NOMO-1 treated with dmso at 0.1 percent for 144 hours (cell line): Measurements from ENCODE around the gene FGF23.
A peak's percentile ranks its signal among the peaks of the same experiment; 100 is the strongest.

Experiments
- DNase-seq: peaks from one replicate; lab custom pipeline; 2025; ENCODE audit not compliant: unreplicated experiment; lab: John Stamatoyannopoulos, UW

FGF23 gene

DNA sequence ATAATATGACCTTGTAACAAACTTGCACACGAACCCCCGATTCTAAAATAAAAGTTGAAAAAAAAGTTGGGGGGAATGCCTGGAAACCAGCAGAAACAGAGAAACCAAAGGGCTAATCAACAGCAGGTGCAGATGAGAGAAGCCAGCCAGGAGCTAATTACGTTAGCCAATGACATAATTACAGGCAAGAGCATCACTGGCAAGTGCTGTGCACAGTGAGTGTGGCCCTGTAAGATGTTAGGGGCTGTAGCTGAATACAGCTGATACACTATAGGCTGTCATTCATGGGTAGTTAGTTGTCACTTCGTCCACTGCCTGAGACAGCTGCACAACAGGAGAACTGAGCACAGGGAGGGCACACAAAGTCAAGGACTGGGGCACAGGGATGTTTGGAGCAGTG lies 7.3 kb upstream of the FGF23 start:
- DNase-seq, result no peak

DNA sequence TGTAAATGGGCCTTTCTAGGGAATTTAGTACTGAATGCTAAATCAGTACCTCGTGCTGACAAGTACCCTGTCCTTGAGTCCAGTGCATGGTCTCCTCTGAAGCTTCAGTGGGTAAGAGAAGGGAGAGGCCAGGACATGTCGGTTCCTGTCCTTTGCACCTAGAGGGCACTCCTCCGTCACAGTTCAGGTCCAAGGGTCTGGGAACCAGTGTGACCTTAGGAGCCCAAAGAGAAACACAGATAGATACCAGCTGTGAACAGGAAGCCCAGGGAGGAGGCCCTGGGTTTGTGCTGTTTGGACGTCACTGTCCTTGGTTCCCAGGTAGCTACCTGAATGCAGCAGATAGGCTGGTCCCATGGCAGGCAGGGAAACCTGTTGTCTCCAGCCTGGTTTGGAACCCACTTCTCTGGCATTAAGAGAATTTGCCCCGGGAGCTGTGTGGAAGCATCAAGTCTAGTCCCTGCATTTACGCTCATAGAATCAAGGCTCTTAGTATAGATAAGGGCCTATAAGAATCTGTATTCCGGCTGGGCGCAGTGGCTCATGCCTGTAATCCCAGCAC lies 3.9 kb upstream of the FGF23 start:
- DNase-seq, result no peak

DNA sequence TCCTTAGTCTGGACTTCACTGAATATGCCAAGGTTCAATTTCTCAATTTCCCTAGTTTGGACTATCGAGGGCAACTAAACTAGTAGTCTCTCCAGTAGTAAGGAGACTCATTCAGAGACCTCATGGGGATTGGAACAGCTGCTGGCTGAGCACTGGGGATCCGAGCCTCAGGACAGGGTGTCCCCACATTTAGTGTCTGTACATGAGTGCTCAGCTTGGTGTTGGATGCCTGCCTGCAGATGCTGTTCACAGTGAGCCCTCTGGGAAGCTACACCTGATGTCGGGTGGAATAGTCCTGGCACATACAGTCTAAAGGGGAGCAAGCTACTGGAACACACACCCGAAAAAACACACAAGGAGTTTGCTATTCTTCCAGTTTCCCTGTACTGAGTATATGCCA lies 820 bp upstream of the FGF23 start:
- DNase-seq, result no peak

DNA sequence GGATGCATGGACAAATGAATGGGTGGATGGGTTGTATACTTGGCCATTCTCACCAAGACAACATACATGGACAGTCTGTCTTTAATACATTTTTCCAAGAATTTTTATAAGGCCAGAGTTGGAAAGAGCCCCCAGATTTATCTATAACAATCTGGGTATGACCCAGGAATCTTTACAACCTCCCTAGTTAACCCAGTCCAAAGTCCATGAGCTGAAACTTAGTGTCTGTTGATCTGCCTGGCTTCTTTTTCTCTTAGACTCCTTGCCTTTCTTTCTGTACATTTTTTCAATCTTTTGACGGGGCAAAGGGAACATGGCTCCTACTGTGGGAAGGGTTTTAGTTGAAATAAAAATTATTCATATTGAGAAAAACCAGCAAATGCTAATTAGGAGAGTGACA lies 740 bp downstream of the FGF23 start:
- DNase-seq, result no peak

DNA sequence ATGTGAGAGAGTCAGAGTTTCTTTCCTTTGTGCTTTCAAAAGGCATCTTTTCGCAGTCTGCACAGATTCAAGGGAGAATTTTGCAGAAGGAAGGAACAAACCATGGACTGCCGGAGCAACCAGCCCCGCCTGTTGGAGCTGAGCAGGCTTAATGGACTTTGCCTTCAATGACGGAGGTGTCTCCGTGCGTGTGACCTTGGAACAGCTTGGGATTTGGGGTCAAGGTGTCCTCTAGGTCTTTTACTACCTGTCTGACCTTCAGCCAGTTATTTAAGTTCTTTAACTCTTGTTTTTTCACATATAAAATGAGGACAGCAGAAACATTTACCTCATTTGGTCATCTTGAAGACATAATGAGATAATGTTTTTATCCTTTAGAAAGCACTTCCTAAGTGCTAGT lies 4.1 kb downstream of the FGF23 start:
- no peak for DNase-seq

DNA sequence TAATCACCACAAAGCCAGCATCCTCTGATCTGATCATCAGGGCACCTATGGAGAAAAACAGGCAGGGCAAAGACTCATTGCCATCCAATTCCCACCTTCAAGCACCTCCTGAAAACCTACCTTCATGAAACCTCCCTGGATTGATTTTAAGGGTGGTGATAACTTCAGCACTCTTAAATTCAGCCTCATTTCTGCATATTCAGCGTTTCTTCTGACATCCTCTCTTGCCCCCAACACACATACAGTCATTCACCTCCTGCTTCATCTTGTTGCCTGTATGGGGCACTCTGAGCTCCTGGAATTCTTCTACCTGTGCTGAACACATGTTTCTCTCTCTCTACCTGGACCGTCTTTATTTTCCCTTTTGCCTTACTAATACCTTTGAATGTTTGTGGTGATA lies 6.9 kb downstream of the FGF23 start:
- no peak for DNase-seq

DNA sequence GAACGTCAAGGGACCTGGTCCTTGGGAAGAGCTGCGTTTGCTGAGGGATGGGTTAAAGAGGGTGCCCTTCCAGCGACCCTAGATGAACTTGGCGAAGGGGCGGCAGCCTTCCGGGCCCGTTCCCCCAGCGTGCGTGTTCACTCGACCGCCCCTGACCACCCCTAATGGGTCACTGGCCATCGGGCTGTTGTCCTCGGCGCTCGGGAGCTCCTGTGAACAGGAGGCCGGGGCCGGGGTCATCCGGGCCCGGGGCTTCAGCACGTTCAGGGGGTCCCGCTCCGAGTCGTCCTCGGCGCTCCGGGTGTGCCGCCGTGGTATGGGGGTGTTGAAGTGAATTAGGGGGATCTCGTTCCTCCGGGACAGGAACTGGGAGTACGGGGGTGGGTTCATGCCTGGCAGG lies 9.2 kb downstream of the FGF23 start:
- DNase-seq, result no peak

DNA sequence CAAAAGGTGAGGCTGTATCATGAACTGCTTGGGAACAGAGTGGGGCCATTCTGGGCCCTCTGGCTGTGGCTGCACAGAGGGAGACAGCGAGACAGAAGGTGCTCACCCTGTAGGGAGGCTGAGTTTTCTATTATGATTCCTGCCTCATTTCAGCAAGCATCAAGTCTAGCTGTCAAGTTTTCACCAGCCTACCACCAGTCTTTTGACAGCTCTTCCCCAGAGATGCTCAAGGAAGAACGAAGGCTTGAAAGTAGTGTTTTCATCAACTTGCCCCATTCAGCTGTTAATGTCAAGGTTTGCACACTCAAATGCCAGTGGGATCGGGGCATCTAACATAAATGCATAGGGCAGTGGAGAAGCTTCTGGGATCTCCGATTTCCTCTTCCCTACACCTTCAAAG lies 10.0 kb downstream of the FGF23 start:
- no peak for DNase-seq

DNA sequence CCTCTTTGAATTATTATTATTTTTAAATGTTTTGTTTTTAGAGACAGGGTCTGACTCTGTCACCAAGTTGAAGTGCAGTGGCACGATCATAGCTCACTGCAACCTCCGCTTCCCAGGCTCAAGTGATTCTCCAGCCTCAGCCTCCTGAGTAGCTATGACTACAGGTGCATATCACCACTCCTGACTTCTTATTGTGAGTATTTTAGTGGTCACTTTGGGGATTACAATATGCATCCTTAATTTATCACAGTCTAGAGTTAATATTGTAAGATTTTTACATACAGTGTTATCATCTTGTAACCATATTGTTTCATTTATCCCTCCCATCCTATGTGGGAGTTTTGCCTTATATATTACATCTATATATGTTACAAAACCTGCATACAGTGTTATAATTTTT lies 13.4 kb downstream of the FGF23 start:
- no peak for DNase-seq

DNA sequence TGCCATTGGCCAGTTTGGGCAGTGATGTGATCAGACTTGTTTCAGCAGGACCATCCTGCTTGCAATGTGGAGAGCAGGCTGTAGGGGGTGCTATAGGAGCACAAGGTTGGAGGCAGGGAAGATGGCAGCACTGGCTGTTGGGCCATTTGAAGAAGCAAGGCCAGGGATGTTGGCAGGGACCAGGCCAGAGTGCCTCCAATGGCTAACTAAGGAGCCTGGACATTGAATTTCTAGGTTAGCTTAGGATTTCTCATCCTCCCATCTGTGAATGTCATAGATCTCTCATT lies 23.5 kb downstream of the FGF23 start:
- DNase-seq, result peak; percentile 3

DNA sequence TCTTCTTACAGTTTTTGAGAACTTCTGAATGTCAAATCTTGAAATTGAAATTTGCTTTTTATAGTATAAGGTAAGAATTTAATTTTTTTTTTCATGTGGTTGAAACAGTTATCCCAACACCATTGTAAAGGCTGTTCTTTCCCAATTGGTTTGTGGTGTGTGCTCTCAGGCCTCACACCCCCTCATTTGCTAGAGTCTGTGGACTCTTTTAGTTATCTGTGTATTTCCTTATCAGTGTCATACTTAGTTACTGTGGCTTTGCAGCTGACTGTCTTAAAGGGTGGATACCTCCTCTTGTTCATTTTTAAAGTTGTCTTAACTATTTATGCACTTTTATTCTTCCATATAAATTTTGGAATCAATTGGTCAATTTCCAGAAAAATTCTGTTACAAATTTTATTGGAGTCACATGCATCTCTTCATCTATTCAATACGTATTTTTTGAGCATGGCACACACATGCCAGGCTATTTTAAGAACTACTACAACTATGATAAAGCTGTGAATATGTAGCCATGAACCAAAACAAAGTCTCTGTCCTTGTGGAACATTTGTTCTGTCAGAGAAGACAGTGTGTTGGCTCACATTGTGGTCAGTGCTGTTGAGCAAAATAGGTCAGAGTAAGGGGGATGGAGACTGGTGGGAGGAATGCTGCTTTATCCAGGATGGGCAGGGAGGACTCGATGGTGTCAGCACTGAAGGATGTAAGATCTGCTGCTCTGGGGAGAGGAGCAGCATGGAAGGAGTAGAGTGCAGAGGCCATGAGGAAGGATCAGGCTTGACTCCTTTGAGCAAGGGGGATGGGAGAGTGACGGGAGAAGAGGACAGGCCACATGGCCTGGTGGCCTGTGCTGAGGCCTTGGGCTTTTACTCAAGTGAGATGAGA lies 24.1 kb downstream of the FGF23 start:
- no peak for DNase-seq

DNA sequence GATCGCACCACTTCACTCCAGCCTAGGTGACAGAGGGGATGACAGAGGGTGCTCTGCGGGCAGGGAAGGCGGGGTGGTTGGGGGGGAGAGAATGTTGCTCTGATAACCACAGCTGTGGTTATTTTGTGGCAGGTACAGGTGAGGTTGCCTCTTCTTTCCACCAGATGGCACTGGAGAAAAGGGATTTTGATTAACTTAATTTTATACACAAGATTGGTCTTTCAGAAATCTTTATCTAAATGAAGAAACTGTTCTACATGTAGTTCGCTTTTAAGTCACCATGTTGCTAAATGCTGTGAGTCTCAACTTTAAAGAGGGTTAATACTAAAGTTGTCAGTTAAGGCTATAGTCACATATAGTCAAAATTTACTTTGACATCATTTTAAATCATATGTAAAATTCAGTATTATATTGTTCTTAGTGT lies 25.7 kb downstream of the FGF23 start:
- no peak for DNase-seq

DNA sequence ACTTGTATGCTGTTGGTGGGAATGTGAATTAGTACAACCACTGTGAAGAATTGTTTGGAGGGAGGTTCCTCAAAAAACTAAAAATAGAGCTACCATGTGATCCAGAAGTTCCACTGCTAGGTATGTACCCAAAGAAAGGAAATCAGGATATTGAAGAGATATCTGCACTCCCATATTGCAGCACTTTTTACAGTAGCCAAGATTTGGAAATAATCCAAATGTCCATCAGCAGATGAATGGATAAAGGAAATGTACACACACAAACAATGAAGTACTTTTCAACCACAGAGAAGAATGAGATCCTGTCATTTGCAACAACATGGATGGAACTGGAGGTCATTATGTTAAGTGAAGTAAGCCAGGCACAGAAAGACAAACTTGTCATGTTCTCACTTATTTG lies 32.6 kb downstream of the FGF23 start:
- DNase-seq, result no peak

DNA sequence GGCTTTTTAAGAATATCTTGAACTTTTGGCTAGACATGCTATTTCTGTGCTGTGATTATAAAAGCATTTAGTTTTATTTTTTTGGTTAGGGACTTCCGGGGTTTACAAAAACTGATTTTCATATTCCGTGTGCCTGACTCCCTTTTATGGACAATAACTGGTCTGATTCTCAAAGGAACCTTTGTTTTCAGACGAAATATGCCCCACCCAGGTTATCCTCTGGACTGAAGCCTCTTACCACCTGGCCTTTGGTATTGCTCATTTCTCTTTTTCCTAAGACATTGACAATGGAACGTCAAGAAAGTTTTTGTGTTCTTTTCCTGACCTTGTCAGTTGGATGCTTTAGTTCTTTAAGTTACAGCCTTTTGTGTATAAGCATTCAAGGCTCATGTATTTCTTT lies 47.7 kb downstream of the FGF23 start:
- no peak for DNase-seq

DNA sequence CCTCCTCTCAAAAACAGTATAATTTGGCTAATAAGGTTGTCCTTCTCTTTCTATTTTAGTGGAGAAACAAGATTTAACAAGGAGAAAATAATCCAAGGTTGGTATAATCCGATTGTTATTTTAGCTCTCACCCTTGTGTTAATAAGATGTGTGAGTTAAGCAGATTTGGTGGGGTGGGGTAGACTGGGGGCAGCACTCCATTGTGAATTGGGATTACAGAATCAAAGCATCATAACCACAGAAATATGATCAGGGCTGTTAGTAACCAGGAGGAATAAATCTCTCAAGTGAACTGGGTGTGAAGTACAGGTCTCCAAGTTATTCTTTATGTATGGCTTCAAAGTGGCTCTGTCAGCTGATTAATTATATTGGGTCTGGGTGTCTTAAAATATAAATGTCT lies 48.3 kb downstream of the FGF23 start:
- DNase-seq, result no peak

DNA sequence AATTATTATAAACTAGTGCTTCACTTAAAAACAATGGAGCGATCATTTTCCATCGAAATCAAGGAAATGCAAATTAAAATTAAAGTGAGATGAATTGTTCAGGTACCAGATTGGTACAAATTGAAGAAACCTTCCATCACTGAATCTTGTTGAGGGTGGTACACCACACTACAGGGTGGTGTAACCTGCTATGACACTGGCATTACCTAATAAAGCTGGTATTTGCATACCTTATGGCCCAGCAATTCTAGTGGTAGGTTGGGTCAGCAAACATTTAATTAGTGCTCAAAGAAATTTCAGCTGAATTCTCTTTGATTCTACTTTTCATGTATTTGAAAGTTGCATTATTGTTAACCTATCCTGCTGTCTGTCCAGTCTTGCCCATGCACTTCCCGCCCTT lies 49.3 kb downstream of the FGF23 start:
- DNase-seq, result no peak

DNA sequence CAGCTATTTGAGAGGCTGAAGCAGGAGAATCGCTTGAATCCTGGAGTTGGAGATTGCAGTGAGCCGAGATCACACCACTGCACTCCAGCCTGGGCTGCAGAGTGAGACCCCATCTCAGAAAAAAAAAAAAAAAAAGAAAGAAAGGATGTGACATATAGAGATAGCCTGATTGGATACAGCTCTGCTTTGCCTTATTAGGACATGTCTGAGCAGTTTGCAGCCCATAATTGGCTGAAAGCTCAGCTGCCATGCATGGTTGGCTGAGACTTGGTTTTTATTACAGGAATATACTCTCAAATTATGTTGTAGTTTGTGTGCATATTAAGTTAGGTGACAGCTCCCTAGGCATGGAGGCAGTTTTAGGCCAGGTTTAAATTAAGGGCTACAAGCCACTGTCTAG lies 52.2 kb downstream of the FGF23 start:
- DNase-seq, result no peak

DNA sequence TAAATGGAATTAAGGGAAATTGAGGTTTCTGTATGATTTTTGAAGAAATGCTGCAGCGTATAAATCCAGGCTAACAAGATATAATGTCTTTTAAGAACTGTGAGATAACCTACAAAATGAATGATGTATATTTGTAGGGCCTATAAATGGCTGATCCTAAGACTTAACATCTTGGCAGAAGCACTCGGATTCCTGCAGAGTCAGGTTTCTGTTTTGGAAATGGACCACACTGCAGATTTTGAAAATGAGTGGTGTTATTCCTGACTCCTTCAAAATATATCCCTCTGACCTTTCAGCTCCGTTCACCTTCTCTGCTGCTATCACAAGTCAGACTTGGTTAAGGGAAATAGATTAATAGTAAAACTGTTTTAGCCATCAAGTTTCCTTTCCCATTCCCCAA lies 53.5 kb downstream of the FGF23 start:
- no peak for DNase-seq

DNA sequence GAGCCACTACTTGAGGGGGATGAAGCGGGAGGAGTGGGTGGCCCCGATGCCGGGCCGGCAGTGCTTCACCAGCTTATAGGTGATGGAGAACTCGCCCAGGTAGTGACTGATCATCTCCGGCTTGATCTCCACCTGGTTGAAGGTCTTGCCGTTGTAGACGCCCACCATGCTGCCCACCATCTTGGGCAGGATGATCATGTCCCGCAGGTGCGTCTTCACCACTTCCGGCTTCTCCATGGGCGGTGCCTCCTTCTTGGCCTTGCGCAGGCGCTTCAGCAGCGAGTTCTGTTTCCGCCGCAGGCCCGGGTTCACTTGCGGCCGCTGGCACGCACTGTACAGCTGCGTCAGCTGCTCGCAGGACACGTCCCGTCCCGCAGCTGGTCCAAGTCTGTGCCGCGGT lies 55.1 kb downstream of the FGF23 start:
- DNase-seq, result no peak

DNA sequence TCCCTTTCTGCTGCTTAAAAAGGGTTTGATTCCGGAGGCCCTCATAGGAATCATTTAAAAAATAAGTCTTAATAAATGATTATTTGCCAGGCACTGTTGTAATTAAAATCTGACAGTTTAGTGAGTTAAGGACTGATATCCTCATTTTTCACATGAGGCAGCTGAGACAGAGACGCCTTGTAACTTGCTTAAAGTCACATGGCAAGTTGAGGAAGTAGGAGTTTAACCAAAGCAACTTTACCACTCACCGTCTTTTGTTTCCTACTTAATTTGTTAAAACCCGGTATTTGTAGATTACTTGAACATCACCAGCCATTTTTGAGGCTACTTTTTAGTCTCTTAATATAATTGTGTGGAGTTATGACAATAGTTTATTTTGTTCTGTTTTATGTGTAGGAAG lies 56.1 kb downstream of the FGF23 start:
- DNase-seq, result no peak

DNA sequence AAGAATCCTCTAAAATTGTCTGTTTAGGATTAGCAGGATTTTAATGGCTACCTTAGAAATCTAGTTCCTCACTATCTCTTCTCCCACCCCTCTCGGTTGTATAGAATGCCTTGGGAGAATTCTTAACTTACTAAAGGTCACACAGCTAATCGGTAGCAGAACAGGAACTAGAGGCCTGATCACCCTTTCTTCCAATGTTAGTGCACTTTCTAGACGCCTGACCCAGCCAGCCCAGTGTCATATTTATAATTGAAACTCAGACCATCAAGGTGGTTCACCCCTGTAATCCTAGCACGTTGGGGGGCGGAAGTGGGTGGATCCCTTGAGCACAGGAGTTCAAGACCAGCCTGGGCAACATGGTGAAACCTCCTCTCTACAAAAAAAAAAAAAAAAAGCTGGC lies 56.8 kb downstream of the FGF23 start:
- DNase-seq, result no peak

DNA sequence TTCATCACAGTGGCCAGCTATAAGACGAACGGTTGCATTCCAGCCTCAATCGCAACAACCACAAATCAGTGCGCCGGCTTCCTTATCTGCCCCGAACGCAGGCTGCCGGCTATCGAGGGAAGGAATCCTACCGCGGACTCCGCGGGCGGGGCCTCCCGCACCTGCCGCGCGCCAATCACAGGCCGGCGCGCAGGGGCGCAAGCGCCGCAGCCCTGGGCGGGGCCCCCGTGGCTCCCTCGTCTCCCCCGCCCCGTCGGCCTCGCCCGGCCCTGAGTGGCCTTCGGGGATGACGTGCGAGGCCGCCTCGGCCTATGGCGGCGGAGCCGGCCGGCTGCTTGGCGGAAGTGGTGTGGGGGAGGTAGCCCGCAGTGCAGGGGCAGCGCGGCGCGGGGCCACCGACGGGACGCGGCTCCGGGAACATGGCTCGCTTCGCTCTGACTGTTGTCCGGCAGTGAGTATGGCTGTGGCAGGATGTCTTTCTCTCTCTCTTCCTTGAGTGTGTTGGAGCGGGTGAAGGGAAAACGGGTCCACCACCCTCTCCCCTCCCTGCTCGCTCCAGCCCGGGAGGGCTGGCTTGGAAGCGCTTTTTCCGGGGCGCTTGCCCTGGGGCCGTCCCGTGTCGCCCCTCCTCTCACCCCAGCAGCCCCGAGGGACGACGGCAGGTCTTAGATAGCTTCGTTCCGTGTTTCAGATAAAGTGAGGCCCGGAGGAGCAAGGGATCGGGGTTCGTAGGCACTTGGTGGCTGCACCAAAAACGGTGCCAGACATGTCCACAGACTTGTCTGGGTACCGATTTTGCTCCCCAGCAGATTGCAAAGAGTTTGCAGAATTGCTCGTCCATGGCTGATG lies 58.4 kb downstream of the FGF23 start, which contains the start of gene TIGAR:
Gene TIGAR (plus strand): TSS at position 361 of the 849 bp plus-strand sequence. CDS start 59 bp downstream, at position 420.
- DNase-seq, result peak; percentile 92
